NCI-H1417 (cell line): Measurements from ENCODE around the gene FGF2.
A peak's percentile ranks its signal among the peaks of the same experiment; 100 is the strongest.

Experiments used
- DNase-seq, 3 experiments: peaks; one replicate each; lab custom pipeline; 2025; lab: John Stamatoyannopoulos, UW

FGF2 gene

DNA sequence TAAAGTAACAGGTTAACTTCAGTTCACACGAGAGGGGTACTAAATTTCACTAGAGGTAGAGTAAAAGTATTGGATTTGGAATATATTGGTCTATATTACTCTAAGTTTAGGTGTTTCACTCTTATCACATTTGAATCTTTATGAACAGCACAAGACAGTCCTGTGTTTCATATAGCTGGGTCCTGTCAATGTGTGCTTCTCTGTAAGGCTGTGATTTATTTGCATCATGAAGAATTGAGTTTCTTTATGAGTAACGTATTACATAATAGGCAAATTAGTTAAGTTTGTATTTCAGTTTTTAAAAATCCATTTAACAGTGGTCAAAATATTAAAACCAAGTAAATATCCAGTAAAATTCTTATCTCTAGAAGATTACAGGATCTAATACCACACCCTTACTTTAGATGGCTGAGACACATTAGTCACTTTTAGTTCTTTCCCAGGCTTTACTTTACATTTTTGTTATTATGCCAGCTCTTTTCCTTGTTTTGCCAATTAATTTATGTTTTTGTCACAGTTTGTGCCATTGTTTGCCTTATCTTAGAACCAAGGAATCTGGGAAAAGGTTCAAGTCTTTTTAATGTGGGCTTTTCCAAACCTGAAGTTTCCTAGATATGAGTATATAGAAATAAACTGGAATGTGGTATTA lies 63.6 kb downstream of the FGF2 start:
- no peak for DNase-seq

DNA sequence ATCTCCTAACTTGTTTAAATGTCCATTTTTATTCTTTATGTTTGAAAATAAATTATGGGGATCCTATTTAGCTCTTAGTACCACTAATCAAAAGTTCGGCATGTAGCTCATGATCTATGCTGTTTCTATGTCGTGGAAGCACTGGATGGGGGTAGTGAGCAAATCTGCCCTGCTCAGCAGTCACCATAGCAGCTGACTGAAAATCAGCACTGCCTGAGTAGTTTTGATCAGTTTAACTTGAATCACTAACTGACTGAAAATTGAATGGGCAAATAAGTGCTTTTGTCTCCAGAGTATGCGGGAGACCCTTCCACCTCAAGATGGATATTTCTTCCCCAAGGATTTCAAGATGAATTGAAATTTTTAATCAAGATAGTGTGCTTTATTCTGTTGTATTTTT lies 68.2 kb downstream of the FGF2 start:
- no peak for DNase-seq

DNA sequence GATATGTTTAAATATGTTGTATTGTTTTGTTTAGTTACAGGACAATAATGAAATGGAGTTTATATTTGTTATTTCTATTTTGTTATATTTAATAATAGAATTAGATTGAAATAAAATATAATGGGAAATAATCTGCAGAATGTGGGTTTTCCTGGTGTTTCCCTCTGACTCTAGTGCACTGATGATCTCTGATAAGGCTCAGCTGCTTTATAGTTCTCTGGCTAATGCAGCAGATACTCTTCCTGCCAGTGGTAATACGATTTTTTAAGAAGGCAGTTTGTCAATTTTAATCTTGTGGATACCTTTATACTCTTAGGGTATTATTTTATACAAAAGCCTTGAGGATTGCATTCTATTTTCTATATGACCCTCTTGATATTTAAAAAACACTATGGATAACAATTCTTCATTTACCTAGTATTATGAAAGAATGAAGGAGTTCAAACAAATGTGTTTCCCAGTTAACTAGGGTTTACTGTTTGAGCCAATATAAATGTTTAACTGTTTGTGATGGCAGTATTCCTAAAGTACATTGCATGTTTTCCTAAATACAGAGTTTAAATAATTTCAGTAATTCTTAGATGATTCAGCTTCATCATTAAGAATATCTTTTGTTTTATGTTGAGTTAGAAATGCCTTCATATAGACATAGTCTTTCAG lies 68.8 kb downstream of the FGF2 start:
- no peak for DNase-seq

DNA sequence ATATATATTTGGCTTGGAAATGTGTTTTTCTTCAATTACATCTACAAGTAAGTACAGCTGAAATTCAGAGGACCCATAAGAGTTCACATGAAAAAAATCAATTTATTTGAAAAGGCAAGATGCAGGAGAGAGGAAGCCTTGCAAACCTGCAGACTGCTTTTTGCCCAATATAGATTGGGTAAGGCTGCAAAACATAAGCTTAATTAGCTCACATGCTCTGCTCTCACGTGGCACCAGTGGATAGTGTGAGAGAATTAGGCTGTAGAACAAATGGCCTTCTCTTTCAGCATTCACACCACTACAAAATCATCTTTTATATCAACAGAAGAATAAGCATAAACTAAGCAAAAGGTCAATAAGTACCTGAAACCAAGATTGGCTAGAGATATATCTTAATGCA lies 69.6 kb downstream of the FGF2 start:
- no peak for DNase-seq

DNA sequence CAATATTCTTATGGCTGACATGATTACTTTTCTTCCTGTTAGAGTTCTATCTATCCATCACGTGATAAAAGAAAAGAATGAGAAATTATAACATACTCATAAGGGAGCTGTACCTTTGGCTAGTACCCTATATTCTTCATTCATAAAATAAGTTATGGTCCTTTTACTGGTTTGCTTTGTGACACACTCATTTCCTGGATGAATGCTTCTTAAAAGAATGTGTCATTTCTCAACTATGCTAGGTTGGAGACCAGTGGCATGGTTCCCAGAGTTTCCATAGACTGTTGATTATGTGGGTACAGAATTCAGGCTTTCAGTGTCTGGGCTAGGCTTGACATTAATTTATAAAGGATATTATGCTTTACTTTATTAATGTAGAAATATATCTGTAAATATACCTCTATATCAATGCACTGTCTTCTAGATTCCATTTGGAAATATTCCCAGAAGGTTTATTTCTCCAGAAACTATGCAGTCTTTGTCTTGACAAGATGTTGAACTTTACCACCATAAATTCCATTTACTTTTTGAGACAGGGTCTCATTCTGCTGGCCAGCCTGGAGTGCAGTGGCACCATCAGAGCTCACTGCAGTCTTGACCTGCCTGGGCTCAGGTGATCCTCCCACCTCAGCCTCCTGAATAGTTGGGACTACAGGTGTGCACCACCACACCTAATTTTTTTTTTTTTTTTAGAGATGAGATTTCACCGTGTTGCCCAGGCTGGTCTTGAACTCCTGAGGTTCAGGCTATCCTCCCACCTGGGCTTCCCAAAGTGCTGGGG lies 71.9 kb downstream of the FGF2 start:
- DNase-seq = no peak

DNA sequence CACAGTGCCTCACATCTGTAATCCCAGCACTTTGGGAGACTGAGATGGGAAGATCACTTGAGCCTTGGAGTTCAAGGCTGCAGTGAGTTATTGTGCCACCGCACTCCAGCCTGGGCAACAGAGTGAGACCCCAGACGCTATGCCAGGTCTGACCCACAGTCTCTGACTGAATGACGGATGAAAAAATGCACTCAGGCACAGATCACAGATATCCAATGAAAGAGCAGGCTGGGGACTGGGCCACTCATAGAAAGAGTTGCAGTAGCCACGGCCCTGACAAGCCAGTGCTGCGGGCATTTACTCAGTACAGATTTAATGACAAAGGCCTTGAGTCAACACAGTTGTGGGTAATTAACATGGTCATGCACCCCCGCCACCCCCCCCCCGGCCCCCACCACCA lies 73.1 kb downstream of the FGF2 start:
- DNase-seq = no peak

DNA sequence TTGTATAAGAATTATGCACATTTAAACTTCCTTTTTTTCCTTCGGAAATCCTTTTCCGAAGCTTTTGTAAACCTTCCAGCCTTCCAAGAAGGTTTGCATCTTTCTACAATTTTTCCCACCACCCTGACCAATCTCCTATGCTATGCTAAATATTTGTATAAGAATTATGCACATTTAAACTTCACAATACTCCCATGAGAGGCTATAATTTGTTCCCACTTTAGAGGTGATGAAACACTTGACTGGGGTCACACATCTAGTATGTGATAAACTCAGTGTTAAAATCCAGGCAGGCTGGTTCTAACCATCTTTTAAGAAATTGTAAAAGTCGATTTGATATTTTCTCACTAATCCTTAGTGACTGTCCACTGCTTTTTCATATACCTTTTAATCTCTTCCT lies 73.7 kb downstream of the FGF2 start:
- DNase-seq = peak in 1 of 3 experiments; percentile 2

DNA sequence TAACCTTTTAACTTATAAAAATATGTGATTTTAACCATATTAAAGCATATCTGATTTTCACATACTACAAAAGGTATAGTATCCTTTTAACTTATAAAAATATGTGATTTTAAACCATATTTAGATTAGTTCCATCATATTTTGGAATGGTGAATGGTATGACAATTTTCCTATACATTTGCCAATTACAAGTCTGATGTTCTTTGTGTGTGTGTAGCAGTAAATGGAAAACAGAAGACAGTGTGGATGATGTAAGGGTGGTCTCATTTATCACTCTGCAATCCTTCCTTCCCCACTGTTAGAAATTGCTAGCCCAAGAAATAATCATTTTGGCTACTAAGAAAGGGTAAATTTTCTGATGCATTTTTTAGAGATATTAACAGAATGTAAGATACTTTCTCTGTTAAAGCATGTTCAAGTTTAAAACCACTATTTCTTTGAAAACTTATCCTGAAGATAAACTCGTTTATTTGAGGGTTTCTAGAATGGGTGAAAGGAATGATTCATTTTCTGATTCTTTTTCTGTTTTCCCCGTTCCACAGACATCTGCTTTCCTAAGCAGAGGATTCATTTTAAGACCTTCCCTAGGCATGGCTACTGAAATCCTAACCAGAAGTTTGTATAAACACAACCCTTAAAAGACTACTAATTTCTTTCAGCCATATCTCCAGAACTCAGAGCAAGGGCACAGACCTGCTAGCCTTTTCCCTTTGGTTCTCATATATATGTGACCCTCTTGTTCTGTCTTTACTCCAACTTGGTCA lies 74.8 kb downstream of the FGF2 start:
- no peak for DNase-seq

DNA sequence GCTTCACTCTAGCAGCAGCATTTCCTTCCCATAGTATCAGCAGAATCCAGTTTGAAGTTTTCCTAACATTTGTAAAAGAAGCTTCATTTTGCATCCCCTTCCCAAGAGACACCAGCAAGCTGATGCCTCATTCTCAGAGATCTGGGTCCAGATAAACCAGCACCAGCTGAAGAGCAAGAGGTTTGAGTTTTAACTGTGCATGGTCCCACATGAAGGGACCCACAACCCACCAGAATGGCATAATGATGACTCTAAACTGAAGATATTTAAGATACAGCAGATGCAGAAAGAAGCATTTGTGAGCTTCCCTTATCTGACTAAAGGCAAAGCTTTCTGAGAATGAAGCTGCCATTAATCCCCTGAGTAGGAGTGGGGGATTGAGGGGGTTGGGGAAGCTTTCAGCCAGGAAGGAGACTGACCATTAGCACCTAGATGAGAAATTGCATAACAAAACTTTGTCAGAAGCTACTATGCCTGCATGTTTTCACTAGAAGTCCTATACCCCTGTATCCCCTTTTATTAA lies 77.2 kb downstream of the FGF2 start:
- DNase-seq = no peak

DNA sequence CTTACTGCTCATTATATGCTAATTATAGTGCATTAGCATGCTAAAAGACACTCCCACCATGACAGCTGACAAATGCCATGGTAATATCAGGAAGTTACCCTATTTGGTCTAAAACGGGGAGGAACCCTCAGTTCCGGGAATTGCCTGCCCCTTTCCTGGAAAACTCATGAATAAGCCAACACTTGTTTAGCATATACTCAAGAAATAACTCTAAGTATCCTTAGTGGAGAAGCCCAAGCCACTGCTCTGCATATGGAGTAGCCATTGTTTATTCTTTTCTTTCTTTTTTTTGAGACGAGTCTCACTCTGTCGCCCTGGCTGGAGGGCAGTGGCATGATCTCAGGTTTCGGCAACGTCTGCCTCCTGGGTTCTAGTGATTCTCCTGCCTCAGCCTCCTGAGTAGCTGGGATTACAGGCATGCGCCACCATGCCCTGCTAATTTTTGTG lies 80.3 kb downstream of the FGF2 start:
- no peak for DNase-seq

DNA sequence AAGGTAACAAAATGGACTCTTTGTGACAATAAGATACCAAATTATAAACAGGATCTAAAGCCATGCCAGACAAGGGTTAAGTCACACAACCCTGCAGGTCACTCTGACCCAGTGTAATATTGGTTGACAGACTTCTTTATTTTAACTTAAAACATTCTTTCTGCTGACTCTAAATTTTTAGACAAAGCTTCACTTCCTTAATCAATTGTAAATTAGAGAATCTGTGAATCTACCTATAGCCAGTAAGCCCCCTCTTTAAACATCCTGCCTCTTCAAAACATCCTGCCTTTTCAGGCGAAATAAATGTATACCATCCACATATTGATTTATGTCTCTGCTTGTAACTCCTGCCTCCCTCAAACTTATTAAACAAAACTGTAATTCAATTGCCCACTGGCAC lies 81.6 kb downstream of the FGF2 start:
- DNase-seq = no peak

DNA sequence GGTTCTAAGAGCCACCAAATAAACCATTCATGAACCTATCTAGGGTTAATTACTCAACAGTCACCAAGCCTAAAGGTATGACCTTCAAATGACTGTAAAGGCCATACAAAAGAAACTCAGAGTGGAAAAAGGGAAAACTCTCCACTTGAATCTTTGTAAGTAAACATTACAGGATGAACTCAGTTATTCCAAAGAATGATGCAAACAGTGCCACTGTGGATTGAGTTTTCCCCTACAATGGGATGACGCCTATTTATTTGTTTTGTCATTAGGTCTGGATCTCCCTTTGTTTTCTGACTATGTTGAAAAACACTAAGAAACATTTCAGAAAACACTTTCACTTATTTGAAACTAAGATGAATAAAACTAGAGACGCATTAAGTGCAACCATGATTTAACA lies 83.1 kb downstream of the FGF2 start:
- DNase-seq = peak in 1 of 3 experiments; percentile 5

DNA sequence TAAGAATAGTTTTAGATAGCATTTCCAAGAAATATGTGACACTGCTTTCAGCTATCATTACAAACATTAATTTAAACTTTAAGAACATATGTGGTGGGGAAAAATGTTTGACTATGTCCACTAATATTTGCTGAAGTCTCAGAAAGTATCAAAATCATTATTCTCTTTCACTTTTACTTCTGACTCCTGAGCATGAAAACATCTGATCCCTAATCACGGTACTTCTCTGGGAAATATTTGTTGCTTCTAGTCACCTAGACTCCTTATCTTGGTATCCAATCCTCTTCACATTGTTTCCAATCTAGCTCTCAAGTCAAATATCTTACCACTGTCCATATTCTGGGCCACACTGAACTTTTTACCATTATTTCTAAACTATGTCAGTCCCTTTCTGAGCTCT lies 85.0 kb downstream of the FGF2 start:
- no peak for DNase-seq

DNA sequence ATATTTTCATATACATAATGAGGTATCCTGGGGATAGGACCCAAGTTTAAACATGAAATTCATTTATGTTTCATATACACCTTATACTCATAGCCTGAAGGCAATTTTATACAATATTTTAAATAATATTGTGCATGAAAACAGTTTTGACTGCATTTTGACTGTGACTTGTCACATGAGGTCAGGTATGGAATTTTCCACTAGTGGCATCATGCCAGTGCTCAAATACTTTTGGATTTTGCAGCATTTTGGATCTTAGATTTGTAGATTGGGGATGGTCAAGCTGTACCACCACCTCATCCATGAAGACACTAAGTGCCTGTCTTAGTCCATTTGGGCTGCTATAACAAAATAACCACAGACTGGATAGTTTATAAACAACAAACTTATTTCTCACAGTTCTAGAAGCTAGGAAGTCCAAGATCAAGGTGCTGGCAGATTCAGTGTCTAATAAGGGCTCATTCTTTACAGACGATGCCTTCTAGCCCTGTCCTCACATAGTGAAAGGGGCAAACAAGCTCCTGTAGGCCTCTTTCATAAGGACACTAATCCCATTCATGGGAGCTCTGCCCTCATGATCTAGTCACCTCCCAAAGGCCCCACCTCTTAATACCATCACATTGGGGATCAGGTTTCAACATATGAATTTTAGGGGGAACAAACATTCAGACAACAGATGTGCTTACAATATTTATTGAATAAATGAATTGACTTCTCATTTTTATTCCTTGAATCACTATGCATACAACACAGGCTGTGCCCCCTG lies 86.4 kb downstream of the FGF2 start:
- DNase-seq = no peak

DNA sequence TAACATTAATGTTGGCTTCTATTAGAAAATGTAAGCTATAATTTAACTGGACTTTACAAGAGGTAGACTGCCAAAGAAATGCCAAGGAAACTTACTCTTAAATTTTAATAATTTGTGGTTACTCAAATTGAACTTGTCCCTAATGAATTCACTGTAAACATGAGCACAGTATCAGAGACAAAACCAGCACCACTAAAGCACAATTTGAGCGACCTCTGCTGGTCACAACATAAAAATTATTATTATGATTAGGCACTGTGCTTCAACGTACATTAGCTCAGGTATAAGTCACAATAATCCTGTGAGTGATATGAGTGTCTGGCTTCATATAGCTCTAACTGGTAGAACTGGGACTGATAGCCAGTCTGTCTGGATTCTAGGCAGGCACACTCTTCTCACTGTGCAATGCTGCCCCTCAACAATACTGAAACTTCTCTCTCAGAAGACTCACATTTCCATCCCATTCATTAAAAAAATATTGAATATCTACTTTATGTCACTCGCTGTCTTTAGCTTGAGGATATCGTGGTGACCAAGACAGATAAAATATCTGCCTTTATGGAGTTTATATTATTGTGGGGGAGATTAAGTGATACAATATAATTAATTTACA lies 87.8 kb downstream of the FGF2 start:
- peak; percentile 1 to 37 (median 4) for DNase-seq

DNA sequence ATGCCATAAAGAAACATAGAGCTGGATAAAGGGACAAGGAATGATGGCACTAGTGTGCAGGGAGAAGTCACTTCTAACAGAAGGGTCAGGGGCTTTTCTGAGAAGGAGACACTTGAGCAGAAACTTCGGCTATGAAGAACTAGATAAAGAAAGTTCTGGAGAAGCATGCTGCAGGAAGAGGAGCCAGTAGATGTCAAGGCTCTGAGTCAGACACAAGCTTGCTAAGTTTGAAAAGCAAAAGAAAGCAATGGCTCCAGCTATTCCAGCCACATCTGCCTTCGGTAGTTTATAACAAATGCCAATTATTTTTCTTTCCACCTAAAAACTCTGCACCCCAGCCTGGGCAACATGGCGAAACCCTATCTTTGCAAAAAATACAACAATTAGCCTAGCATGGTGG lies 88.3 kb downstream of the FGF2 start:
- DNase-seq = no peak

DNA sequence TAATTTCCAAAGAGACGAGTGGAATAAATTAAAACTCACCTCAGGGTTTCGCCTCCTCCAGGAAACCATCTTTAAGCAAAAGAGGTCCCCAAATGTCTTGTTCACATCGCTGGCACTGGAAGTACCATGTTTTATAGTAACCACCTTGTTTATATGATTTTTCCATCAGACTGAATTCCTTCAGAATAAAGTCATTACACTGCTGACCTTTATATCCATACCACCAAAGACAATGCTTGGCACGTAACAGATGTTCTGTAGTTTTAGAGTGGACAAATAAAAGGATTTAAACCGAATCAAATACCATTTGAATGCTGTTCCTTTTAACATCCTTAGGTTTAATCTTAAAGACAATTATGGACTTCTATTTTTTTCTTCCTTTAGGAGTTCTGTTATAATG lies 91.1 kb downstream of the FGF2 start:
- no peak for DNase-seq

DNA sequence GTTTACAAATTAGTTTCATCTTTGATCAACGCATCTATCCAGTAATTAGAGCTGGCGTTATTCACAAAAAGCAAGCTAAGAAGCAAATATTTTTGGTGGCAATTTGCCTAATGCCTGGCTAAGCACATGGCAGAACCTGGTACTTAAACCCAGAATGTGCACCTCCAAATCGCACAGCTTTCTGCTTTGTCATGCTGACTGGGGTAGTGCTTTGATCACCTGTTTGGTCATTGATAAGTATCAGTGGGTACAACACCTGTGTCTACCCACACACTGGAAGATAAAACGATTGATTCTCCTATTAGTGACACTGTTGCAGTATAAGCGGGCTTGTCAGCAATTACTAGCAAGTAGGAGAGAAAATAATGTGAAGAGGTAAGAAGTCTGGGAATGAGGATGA lies 93.8 kb downstream of the FGF2 start:
- peak in 1 of 3 experiments; percentile 8 for DNase-seq

DNA sequence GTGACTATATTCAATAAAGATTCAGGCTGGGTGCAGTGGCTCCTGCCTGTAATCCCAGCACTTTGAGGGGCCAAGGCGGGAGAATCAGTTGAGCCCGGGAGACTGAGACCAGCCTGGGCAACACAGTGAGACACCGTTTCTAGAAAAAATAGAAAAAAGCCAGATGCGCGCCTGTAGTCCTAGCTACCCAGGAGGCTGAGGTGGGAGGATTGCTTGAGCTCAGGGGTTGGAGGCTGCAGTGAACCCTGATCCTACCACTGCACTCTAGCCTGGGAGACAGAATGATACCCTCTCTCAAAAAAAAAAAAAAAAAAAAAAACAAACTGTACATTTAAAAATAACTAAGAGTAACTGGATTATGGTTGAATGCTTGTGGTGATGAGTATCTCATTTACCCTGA lies 94.7 kb downstream of the FGF2 start:
- DNase-seq = no peak

DNA sequence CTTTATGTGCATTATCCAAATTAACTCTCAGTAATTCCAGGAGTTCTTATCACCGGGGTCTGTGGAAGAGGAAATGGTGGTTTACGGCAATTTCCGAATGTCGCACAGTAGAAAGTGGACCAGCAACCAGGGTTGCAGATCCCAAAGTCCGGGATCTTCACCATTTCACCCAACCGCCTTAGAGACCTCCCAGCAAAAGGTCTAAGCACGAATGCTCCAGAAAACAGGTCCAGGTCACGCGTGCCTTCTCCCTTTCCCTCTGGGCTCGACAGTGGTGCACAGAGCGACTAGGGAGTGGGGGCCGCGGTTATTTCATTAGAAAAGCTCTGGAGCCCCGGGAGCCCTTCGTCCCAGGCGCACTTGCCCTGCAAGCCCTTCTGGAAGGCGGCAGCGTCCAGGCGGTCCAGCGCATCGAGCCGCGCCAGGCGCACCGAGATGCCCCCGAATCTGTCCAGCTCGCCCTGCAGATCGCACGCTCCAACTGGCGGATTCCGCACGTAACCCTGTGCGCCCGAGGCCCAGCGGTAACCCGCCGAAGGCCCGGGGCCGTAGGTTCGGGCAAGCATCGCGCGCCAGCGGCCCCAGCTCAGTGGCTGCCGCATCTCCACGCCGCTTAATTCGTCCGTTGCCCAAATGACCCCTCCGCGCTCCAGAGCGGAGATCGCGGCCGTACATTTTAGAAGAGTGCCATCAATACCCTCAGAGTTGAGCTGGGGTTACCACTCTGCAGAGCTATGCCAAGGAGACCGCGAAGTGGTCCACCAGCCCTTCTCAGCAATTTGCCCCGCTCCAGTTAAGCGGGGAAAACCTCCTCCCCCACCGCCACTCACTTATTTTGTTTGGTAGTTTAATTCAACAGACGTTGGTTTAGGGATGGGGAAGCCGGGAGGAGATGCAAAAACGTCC lies 95.6 kb downstream of the FGF2 start, which contains the start of gene NUDT6:
Gene NUDT6 (minus strand): TSS at position 627 of the 906 bp plus-strand sequence. CDS start 25 bp downstream, at position 602.
- DNase-seq = peak; percentile 61 to 91 (median 90)
